ENCODE results near the gene METTL4.

The METTL4 gene

DNA sequence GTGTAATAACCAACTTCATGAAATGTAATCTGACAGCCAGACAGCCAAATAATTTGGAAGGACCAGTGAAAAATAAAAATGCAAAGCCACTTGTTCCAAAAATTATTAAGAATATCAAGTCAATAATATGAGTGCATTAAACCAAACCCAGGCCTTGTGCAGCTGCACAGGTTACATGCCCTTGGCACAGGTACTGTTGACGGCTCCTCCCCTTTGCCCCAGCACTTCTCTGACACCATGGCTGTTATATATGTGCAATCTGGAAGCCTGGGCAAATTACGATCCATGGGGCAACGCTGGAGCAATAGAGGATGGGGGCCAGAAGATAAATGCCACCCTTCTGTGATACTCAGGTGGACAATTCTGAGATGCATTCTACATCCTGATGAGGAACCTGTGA is 68.9 kb downstream of the METTL4 start:
- TF ChIP-seq, protein P1, sequence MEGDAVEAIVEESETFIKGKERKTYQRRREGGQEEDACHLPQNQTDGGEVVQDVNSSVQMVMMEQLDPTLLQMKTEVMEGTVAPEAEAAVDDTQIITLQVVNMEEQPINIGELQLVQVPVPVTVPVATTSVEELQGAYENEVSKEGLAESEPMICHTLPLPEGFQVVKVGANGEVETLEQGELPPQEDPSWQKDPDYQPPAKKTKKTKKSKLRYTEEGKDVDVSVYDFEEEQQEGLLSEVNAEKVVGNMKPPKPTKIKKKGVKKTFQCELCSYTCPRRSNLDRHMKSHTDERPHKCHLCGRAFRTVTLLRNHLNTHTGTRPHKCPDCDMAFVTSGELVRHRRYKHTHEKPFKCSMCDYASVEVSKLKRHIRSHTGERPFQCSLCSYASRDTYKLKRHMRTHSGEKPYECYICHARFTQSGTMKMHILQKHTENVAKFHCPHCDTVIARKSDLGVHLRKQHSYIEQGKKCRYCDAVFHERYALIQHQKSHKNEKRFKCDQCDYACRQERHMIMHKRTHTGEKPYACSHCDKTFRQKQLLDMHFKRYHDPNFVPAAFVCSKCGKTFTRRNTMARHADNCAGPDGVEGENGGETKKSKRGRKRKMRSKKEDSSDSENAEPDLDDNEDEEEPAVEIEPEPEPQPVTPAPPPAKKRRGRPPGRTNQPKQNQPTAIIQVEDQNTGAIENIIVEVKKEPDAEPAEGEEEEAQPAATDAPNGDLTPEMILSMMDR (IDR thresholded peaks at IDR 0.05; ENCODE audit: borderline replicate concordance, insufficient read depth, low read depth, low read length), result no peak

GRCh38 chr18:2497797-2498196 is 73.5 kb downstream of the METTL4 start:
- TF ChIP-seq, protein P1 (IDR thresholded peaks at IDR 0.05; ENCODE audit: borderline replicate concordance, insufficient read depth, low read depth, low read length), result no peak
- no peak overlapping the region for H3K4me3 ChIP-seq (ENCODE audit: low read depth, low read length)

More for the DNA sequence above, 68.9 kb downstream of the METTL4 start:
- no peak overlapping the region for H3K4me3 ChIP-seq (ENCODE audit: low read depth, low read length)

GRCh38 chr18:2495381-2495780 is 75.9 kb downstream of the METTL4 start:
- TF ChIP-seq, protein P1 (IDR thresholded peaks at IDR 0.05; ENCODE audit: borderline replicate concordance, insufficient read depth, low read depth, low read length), result no peak
- H3K4me3 ChIP-seq (ENCODE audit: low read depth, low read length), result no peak overlapping the region

GRCh38 chr18:2494921-2495320 is 76.4 kb downstream of the METTL4 start:
- TF ChIP-seq, protein P1 (IDR thresholded peaks at IDR 0.05; ENCODE audit: borderline replicate concordance, insufficient read depth, low read depth, low read length), result no peak

More at GRCh38 chr18:2494921-2495320, 76.4 kb downstream of the METTL4 start:
- H3K4me3 ChIP-seq (ENCODE audit: low read depth, low read length), result no peak overlapping the region

All from GM12875 (cell line).